GM19397 (cell line): Measurements from ENCODE around the gene PIP5K1C.

Experiments
- ATAC-seq: cut with Tn5 transposase; IDR thresholded peaks from one replicate; pipeline ENCODE4 v1.9.1; 2021; ENCODE audit warnings: mild to moderate bottlenecking, moderate library complexity; ENCODE audit not compliant: unreplicated experiment

The PIP5K1C gene

DNA sequence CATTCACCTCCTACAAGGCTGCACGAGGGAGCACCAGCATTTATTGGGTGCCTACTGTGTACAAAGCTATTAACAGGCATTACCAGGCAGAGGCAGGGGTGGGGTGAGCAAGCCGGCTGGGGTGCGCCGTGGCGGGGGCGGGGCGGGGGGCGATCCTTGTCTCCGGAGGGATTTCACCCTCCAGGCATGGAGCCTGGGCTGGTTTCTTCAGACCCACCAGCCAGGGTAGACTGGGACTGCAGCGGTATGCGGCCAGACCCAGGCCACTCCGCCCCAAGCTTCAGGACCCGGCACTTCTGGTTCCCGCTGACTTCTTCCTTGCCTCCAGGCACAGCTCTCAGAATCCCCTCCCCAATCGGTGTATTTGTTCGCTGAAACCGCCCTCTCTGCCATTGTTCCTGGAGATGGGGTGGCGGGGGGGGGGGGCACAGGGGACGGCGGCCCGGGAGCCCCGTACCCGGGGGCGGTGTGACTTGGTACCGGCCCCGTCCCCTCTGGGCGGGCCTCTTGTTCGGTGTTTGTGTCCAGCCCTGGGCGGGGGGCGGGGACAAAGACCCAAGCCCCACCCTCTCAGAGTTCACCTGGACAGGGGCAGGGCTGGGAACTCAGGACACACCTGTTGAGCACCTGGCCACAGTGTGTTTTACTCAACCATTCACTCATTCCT lies 22.3 kb upstream of the PIP5K1C start:
- ATAC-seq: no peak

DNA sequence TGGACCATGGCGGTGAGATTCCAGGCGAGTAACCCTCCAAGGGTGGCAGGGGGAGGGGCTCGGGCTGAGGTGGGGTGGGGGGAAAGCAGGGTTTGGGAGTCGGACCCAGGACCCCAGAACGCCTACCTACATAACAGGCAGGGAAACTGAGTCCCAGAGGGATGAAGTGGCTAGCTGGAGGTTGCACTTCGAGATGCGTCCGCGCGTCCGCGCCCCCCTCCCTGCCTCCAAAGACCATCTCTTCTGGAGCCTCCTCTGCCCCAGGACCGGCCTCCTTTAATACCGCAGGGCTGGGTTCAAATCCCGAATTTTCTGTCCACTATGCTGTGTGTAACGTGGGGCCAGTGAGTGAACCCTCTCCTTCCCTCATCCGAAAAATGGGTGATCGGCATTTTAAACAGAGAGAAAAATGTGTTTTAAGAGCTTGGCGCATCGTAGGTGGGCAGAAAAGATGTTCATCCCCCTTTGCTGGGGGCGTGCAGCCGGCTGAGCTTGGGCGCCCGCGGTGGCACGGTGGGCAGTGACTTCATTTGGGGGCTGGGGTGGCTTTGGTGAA lies 21.7 kb upstream of the PIP5K1C start:
- ATAC-seq: no peak

DNA sequence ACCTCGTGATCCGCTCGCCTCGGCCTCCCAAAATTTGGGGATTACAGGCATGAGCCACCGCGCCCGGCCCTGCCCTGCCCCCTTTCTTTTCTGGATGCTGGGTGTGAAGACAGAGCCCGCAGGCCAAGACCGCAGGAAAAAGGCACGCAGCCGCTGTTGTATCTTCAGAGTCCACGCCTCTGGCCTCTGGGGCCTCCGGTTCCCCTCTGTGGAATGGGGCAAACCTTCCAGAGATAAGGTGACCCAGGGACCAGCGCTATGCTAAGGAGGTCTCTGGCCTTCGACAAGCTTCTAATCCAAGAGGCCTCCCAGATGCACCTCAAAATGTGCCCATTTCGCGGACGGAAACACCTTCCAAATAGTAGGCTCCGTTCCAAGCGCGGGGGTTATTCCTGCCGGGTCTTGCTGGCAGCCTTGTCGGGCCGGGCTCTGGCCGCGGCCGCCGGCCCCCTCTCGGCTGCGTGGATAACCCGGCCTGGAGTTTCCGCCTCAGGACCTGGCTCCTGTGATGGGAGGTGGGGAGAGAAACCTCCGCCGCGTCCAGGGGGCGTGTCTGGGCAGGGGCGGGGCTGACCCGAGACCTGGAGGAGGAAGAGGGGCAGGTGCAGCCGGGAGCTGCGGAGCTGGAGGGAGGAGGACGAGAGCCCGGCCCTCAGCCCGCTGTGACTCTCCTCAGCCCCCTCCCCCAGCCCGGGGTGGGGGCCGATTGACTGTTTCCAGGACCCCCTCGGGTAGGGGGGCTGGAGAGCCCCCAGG lies 21.0 kb upstream of the PIP5K1C start:
- ATAC-seq: no peak

DNA sequence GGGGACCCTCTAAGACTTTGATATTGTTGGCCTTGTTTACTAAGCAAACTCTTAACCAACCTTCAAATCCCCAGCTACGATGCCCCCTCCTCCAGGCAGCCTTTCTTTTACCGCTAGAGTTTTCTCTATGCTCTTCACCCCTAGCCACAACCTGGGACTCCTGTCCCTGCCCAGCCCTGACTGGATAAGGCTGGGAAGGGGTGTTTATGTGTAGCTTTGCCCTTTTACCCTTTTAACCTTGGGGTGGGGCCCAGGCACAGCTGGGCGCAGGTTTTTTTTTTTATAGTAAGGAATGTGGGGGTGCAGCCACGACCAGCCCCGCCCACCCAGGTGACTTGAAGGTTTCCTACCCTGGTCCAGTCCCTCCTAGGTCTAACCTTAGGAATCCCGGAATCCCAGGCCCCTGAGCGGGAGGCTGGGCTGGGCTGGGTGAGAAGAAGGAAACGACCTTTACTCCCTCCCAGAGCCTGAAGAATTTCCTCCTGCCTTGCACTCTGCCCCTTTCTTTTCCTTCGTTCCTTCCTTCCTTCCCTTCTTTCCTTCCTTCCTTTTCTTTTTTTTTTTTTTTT lies 20.2 kb upstream of the PIP5K1C start:
- ATAC-seq: no peak

DNA sequence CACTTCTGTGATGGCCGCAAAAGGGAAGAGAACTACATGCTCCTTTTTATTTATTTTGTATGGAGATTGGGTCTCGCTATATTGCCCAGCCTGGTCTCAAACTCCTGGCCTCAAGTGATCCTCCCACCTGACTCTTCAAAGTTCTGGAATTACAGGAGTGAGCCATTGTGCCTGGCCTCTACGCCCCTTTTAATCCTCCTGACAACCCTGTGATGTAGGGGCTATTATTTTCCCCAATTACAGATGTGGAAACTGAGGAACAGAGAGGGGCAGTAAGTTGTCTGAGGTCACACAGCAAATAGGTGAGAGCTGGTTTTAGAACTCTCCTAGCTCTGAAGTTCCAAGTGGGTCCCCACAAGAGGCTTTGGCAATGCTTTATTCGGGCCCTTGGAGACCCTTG lies 19.6 kb upstream of the PIP5K1C start:
- no peak for ATAC-seq

DNA sequence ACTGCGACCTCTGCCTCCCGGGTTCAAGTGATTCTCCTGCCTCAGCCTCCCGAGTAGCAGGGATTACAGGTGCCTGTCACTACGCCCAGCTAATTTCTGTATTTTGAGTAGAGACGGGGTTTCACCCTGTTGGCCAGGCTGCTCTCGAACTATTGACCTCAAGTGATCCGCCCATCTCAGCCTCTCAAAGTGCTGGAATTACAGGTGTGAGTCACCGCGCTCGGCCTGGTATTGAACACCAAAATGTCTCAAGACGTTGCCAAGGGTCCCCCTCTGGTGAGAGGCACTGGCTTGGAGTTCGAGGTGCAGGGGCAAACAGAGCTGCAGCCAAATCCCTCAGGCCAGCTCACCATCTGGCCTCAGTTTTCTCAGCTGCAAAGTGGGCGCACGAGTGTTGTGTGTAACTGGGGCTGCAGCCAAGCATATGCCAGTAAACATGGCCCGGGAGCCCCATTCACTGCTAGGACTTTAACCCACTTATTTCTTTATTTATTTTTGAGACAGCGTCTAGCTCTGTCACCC lies 15.9 kb upstream of the PIP5K1C start:
- ATAC-seq: no peak

DNA sequence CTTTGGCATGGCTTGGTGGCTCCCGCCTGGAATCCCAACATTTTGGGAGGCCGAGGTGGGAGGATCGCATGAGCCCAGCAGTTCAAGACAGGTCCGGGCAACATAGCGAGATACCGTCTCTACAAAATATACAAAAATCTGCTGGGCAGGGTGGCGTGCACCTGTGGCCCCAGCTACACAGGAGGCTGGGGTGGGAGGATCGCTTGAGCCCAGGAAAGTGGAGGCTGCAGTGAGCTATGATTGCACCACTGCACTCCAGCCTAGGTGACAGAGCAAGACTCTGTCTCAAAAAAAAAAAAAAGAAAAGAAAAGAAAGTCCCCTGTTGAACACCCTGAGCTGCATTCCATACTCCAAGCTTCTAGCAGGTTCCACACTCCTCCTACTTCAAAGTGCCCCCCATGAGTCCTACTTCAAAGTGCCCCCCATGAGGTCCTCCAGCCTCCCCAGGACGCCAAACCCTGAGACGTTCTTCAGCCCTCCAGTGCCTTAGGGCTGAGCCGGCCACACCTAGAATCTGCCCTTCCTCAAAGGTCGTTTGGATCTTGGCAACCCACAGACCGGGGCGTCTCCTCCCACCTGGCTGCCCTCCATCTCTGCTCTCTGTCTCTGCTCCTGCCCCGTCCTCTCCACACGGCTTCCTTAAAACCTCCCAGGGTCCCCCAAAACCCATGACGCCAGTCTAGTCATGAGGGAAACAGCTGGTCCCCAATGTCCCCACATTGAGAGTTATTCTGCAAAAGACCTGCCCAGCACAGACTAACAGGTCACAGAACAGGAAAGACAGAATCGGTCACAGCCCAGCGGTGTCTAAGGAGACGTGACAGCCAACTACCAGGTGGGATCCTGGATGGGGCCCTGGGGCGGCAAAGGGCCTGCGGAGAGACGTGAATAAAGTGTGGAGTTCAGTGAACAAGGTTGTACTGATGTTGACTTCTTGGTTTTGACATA lies 12.7 kb upstream of the PIP5K1C start:
- no peak for ATAC-seq

DNA sequence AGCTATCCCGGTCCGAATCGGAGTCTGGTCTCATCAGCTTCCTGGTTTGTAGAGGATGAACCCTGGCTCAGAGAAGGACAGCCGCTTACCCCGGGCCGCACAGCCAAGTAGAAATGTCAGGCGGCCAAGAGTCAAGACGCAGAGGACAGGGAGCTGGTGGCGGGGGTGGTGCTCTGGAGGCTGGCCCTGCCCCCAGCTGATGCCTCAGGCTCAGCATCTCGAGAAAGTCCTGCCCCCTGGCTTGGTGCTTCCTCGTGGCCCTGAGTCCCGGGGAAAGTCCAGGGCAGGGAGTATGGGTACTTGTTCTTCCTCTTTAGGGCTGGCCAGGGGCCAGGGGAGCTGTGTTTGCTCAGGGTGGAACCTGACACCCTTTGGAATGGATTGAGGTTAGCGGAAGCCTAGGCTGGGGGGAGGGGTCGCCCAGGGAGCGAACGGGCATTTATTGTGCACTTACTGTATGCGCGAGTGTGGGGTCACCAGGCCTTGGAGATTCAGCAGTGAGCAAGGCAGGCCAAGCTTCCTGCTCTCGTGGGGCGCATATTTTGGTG lies 10.1 kb upstream of the PIP5K1C start:
- no peak for ATAC-seq

DNA sequence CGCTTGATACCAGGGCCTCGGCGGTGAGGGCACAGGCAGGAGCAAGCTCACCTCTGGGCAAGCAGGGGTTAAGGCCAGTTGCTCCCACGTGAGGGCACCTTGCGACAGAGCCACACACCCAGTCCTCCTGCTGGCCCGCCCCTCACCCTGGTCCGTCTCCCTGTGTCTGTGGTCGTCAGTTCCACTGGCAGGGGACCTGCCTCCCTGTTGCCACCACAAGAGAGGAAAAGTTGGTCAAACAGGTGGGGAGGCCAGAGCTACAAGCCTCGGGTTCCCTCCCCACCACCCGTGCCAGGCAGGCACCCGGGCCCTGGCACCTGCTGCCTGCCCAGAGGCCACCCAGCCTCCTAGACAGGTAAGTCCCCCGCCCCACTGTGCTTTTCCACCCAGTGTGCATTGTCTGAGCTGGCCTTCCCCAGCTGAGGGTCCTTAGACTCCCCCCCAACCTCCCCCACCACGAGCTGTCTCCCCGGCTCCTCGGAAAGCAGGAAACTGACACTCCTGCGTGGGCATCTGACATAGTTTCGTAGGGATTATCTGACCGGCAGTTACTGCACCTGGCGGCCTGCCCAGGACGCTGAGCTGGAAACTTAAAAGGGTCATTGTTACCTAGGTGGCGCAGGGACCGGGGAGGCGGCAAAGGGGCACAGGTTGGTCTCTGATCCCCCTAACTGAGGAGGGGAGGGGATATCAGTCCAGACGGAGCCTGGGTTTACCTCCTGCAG lies 8.1 kb upstream of the PIP5K1C start, which contains the start of gene TJP3:
TSS of gene TJP3 (plus strand) at position 178 of the 725 bp plus-strand sequence. CDS start 20,049 bp downstream, outside the sequence.
- no peak for ATAC-seq

DNA sequence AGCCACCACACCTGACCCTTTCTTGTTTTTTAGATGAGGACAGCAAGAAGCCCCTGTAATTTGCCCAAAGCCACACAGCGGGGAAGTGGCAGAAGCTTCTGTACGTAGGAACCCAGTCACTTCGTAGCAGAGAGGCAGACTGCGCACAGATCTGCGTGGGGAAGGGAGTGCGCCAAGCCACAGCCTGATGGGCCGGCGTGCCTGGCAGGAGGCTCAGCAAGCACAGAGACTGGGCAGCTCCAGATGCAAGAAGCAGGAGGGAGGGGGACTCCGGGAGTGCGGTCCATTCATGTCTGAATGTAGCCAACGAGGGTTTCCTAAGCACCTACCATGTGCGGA lies 7.6 kb upstream of the PIP5K1C start:
- ATAC-seq: no peak

DNA sequence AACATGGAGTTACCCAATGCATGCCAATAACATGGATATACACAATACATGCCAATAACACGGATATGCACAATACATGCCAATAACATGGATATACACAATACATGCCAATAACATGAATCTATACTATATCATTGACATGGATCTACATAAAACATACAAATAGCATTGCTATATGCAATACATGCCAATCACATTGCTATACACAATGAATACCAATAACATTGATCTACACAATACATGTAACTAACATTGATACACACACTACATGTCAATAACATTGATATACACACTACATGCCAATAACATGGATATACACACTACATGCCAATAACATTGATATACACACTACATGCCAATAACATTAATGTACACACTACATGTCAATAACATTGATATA lies 932 bp upstream of the PIP5K1C start:
- no peak for ATAC-seq

DNA sequence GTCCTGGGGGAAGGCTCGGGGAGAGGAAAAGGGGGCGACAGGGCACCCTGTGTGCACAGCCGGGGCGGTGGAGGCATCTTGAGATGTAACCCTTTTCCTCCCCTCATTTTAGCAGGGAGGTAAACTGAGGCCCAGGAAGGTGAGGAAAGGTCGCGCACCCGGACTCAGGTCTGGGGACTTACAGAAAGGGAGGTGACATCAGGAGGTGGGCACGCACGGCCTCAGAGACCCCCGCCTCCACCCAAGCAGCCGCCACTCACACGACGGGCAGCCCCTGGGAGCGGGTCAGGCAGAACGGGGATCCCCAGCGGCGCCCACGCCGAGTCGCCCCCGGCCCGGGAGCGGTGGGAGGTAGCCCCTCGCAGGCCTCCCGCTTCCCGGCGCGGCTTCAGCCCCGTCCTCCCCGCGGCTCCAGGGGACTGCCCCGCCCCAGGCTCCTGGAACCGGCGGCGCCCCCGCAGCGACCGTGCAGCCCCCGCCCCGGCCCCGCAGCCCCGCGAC lies 477 bp downstream of the PIP5K1C start:
- peak; percentile 25 for ATAC-seq

DNA sequence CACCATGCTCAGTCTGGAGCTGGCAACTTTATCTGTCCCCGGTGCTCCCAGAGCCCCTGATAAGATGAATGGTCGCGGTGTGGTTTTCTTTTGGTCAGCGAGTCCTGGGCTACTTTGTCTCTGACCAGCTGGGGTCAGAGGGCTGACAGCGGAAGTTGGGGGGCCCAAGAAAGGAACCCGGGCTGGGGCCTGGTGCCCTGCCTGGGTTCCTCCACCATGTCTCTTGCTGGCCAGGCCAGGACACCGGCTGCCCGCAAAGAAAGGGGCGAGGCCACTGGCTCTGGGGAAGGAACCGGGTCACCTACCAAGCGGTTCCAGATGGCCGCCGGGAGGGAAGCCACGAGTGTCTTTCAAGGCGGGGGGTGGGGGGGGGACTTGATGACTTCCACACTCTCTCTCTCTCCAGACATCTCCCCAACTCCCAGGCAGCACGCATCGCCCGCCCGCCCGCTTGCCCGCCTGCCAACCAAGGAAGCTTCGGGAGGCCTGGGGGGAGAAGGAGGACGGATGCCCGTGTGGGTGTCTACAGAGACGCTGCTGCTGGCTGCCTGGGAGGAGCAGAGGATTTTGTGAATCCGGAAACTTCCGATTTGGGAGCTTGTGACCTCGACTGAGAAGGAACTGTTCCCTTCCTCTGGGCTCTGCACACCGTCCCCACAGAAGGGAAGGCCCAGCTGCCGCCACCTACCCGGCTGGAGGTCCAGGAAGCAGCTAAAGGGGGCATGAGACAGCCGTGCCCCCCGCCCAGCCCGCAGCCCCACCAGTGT lies 1.1 kb downstream of the PIP5K1C start:
- no peak for ATAC-seq

DNA sequence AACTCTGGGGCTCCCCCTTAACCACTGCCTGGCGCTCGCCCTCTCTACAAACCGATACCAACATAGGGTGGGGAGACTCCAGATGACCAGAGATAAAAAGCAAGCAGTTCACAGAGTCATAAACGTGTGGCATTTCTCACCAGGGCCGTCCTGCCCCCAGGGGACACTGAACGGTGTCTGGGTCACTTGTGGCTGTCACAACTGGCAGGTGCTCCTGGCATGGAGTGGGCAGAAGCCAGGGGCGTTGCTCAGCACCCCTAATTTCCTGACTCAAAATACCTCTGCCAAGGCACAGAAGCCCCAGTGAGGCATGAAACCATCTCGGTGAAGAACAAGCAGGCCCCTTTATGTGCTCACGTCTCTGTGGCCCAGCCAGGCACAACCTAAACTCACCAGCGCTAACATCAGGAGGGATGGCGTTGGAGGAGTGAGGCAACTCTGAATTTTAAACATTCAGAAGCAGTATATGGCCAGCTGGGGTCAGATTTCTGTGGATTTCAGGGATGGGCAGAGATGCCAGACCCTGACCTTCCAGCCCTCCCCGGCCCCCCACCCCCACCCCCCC lies 1.8 kb downstream of the PIP5K1C start:
- no peak for ATAC-seq

DNA sequence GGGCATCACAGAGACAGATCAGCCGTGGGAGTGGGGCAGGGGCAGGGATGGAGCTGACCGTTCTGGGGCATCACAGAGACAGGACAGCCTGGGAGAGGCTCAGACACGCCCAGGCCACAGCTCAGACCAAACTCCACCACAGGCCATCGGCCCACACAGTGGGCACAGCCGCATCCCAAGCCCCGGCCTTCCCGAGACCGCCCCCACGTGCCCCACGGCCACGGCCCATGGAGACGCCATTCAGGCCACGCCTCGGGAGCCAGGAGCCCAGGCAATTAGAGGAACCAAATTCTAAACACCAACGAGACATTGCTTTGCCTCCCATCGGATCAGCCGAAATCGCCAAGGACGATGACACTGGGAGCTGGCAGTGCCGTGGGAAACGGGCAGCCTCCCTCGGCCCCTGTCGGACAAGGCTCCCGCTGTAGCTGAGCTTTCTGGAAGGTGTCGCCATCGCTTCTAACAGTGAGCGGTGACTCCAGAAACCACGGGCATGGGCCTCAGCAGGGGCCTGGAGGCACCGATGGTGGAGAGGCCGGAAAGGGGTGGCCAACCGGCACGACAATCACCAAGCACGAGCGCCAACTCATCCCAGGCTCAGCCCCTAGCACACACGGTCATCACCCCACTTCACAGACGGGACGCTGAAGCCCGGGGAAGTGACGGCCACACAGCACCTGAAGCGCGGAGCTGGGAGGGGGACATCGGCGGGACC lies 2.4 kb downstream of the PIP5K1C start:
- no peak for ATAC-seq

DNA sequence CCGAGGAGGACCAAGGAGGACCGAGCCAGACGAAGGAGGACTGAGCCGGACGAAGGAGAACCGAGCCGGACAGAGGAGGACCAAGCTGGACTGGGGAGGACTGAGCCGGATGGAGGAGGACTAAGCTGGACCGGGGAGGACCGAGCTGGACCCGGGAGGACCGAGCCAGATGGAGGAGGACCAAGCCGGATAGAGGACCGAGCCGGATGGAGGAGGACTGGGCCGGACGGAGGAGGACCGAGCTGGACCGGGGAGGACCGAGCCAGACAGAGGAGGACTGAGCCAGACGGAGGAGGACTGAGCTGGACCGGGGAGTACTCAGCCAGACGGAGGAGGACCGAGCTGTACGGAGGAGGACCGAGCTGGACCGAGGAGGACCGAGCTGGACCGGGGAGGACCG lies 3.2 kb downstream of the PIP5K1C start:
- no peak for ATAC-seq

DNA sequence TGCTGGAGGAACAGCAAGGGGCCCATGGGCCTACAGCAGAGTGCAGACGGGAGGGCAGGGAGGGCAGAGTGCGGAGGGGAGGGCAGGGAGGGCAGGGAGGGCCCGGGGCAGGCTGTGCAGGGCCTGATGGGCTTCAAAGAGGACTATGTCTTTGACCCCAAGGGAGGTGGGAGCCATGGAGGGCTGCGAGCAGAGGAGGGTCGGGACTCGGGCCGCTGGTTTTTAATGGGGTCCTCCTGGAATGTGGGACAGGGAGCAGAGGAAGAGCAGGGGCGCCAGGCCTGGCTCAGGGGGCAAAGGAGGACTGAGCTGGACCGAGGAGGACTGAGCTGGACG lies 3.6 kb downstream of the PIP5K1C start:
- no peak for ATAC-seq
